ENCODE results near the gene GGTLC3.
"Not testable (repeated sequence)": the region's sequence is repeated elsewhere in the genome, so short reads cannot be mapped to it uniquely, and the experiment has no call there.

The GGTLC3 gene

DNA sequence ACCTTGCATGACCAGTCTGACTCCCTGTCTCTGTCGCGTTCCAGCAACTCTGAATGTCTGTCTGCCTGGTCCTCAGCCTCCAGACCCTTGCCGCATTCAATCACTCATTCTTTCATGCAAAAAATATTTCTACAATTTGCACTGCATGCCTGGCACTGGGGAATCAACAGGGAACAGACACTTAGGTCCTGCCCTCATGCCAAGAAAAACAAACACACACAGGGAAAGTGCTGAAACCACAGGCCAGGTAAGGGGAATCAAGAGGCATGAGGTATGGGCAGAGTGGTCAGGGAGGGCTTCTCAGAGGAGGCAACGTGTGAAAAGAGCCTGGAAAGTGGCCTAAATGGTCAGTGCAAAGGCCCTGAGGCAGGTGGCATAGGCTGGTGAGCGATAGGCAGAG, at the start of gene GGTLC3:
Gene GGTLC3 (minus strand): TSS at position 101 of the 400 bp plus-strand sequence. CDS start 264 bp downstream, outside the sequence.
- DNase-seq: not testable (repeated sequence)

DNA sequence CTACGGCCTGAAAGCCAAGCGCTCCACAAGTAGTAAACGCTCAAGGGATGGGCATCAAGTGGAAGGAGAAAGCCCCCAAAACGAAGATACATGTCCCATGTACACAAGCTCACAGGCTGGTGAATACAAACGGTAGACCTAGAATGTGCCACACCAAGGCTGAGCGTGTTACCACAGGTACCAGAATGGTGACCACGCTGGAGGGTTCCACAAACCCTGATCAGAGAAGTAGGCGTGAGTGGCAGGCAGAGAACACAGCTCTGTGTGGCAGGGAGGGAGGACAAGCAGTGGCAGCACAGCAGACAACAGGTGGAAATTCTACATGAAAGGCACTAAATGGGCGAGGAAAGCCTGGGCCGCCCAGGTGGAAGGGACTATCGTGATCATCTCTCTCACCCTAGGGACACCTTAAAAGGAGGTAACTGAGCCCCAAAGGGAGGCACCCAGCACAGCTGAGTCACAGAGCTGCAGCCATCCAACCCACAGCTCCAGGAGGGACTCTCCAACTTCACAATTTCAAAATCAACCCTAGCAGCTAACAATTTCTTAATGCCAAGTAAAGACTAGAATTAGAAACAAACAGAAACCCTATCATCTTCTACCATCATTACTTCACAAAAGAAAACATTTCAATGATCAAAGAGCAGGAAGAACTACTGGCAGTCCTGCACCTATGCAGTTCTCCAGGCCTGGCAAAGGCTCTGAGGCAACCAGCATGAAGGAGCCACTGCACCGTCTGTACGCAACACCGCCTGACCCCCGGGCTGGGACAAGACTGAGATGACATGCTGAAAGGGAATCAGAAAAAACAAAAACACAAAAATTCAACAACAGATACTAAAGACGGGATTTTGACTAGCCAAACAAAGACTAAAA, 42.4 kb upstream of the GGTLC3 start:
- DNase-seq: not testable (repeated sequence)

DNA sequence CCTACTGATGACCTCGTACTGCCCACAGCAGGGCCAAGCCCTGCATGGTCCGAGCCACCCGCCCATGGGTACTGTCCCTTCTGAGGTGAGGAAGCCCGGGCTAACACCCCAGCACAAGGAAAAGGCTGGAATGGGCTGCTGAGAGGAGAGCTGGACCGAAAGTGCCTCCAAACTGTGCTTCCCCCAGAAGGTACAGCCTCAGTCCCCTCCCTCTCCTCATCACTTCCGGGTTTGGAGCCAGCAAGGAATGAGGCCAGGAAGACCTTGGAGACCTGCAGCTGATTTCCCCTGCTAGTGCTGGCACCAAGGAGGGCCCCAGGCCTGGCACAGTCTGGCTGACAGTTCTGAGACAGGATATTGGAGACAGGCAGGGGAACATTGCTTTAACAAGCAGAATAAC, 41.0 kb upstream of the GGTLC3 start:
- not testable (repeated sequence) for DNase-seq

GRCh38 chr22:18558516-18558915, 40.6 kb upstream of the GGTLC3 start:
- not testable (repeated sequence) for DNase-seq

GRCh38 chr22:18554280-18555256, 36.6 kb upstream of the GGTLC3 start:
- not testable (repeated sequence) for DNase-seq

DNA sequence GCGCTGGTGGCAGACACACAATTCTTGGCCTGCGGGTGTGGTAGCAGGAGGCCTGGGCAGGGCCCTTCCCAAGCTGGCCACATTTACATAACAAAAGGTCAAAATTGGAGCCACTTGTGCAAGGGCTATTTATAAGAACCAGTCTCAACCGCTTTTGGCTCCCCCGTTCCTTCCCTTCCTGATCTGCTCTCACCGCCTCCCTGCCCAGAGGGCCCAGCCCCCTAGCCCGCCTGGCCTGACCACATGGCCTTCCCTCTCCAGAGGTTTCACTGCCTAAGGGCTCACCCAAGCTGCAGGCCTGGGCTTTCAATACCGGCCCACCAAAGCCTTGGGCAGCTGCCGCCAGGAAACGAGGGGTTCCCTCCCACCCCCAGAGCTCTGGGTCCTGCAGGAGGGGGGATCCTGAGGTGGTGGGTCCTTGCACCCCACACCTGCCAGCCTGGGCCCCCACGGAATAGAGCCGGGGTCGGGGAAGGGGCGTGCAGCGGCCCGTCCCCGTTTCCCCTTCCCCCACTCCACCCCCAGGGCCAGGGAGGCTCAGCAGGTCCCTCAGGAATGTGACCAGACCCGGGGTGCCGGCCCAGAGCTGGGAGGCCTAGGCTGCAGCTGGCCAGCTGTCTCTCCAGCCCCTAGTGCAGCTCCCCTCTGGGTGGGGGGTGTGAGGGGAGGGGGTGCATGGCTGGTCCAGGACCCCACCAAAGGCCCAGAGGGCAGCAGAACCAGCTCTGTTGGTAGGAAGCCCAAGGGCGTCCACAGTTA, 35.1 kb upstream of the GGTLC3 start:
- DNase-seq: not testable (repeated sequence)

DNA sequence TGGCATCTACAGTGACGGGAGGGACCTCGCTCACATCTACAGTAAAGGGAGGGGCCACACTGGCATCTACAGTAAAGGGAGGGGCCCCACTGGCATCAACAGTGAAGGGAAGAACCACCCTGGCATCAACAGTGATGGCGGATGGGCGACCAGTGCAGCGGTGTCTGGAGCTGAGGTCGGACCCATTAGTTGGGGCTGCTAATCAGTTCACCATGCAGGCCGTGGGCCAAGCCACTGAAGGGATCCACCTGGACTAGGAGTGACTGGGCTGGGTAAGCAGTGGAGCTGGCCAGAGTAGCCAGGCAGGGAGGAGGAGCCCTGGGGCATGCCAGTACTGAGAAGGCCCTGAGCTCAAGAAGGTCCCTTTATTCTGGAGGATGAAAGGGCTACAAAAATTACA, 33.1 kb upstream of the GGTLC3 start:
- DNase-seq: not testable (repeated sequence)

- DNase-seq: not testable (repeated sequence)
Observed at GRCh38 chr22:18549458-18550179, 31.7 kb upstream of the GGTLC3 start.

- not testable (repeated sequence) for DNase-seq
Observed at GRCh38 chr22:18544615-18545014, 26.7 kb upstream of the GGTLC3 start.

- DNase-seq: not testable (repeated sequence)
Observed at GRCh38 chr22:18543400-18543799, 25.4 kb upstream of the GGTLC3 start.

DNA sequence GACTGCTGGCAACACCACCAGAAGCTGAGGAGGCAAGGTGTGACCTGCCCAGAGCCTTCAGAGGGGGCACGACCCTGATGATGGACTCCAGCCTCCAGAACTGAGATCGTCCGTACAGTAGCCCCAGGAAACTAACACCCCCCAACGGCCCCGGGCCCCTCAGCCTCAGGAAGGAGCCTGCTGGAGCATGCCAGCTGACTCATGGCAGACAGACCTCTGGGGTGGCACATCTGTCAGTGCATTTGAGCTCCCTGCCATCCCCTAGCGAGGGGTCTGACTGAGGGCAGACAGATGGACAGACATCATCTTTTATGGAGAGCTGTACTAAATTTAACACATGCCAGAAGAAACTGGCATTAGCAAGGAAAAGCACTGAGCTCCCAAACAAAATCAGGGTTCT, 22.0 kb upstream of the GGTLC3 start:
- not testable (repeated sequence) for DNase-seq

DNA sequence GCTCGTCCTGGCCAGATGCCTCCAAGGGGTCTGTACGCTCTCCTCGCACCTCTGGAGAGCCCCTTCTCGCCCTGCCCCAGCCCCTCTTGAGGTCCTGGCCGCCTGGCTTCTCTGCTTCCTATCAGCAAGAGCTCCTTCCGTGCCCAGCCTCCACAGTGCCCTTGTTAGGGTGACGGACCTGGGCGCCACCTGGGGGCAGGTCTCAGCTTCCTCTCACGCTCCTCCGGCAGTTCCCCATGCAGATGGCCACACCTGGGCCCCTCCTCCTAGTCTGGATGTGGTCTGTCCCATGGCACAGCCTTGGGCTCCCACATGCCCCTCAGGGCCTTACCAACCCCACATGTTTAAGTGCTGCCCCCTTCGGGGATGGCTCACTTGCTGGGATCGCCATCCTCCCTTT, 16.4 kb upstream of the GGTLC3 start:
- DNase-seq: not testable (repeated sequence)

DNA sequence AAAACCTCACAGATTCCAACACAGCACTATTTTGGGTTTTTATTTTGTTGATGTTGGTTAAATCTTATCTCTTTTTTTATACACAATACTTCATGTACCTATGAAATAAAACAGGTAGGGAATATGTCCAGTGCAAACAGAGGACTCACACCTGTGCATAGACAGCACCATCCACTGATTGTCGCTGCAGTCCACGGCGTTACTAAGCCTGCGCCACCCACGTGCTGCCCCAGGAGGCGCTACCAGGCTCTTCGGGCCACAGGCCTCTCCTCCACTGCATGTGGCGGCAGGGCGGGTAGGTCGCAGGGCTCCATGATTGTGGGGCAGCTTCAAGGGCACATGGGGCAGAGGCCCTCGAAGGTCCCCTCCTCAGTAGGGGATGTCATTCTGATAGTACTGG, 15.7 kb upstream of the GGTLC3 start:
- not testable (repeated sequence) for DNase-seq

- DNase-seq: not testable (repeated sequence)
Observed at GRCh38 chr22:18529416-18530145, 11.6 kb upstream of the GGTLC3 start.

DNA sequence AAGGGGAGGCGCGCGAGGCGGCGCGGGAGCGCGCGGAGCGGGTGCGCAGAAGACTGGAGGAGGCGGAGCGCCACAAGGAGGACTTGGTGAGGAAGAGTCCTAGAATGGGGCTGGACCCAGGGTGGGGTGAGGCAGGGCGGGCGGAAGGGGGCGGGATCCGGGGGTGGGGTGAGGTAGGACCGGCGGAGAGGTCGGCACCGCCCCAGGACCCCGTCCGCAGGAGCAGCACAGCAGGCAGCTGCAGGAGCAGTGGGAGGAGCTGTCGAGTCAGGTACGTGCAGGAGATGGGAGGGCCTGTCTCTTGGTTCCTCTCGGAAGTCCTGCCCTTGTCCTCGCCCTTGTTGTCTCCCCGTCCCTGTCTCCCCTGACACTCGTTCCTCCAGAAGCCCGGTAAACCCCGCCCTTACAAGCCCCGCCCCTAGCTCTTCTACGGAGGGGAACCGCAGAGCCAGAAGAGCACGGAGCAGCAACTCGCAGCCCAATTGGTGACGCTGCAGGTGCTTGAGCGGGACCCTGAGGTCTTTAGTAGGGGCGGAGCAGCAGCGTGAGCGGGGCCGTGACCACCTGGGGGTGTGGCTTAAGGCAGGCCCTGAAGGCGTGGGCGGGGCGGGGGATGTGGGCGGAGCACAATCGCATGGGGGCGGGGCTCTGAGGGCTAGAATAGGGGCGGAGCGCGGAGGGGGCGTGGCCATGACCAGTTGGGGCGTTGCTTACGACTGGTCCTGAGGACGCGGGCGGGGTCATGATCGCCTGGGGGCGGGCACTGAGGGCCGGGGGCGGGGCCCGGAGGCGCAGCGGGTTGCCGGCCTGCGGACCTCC, 10.8 kb upstream of the GGTLC3 start:
- not testable (repeated sequence) for DNase-seq

- DNase-seq: not testable (repeated sequence)
Observed at GRCh38 chr22:18527752-18528596, 10.0 kb upstream of the GGTLC3 start, which contains the start of gene TMEM191B. Gene TMEM191B, plus strand, starts transcription at chr22:18527802. Its CDS starts 179 bp downstream, at chr22:18527981.

GRCh38 chr22:18523328-18523727, 5.4 kb upstream of the GGTLC3 start:
- not testable (repeated sequence) for DNase-seq

GRCh38 chr22:18522762-18523161, 4.8 kb upstream of the GGTLC3 start:
- not testable (repeated sequence) for DNase-seq

GRCh38 chr22:18513454-18513853, 4.5 kb downstream of the GGTLC3 start:
- DNase-seq: not testable (repeated sequence)
